GM19035 (cell line): ENCODE measurements around the gene TMEM269.

ENCODE experiments used
- ATAC-seq: cut with Tn5 transposase; IDR thresholded peaks from one replicate; pipeline ENCODE4 v1.9.1; 2021; ENCODE audit not compliant: unreplicated experiment

The TMEM269 gene, protein sequence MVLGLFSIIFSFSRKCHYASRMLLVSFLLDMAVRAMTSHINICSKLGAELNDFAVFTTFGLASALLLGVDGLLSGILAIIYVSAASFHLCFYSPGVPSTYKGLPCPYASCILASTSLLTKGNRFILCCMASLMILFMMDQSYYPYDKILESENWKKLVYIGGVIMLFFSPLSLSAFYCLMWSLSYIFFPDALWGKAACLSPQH

GRCh38 chr1:42784946-42785693 lies at the start of gene TMEM269:
TMEM269 (plus strand) TSS chr1:42784991; CDS start chr1:42789894, 4,903 bp downstream.
- ATAC-seq = no peak

DNA sequence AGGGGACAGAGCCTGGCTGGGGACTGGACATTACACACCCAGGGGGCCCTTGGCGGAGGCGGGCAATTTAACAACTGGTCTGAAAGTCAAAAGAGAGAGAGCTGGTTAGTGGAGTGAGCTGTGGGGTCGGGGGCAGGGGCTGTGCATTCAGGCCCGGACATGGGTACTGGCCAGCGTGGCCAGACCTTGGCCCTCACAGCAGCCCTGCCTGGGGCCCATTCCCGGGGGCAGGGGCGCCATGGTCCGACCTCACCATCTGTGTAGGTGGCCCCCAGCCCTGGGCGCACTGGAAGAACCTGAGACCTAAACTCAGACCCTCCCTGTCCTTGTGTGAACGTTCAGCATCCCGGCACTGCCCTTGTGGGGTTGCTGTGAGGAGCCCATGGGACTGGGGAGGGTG lies 49.7 kb upstream of the TMEM269 start:
- no peak for ATAC-seq

GRCh38 chr1:42735477-42736105 lies 49.2 kb upstream of the TMEM269 start:
- no peak for ATAC-seq

DNA sequence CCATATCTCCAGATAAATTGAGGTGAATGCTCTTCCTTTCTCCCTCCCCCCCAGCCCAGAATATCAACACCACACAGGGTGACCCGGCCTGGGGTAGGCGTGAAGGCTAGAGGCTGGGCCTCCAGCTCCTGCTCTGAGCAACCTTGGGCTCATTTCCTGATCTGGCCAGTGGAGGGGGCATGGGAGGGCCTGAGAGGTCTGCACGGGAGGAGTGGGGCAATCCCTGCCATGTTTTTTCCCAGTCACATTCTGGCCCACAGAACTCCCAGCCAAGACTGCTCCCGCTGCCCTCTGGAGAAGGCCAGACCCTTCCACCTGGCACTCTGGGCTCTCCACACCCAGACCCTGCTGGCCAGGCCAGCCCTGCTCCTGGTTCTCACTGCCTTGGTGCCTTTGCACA lies 48.6 kb upstream of the TMEM269 start:
- no peak for ATAC-seq

GRCh38 chr1:42736571-42737200 lies 48.1 kb upstream of the TMEM269 start:
- no peak for ATAC-seq

DNA sequence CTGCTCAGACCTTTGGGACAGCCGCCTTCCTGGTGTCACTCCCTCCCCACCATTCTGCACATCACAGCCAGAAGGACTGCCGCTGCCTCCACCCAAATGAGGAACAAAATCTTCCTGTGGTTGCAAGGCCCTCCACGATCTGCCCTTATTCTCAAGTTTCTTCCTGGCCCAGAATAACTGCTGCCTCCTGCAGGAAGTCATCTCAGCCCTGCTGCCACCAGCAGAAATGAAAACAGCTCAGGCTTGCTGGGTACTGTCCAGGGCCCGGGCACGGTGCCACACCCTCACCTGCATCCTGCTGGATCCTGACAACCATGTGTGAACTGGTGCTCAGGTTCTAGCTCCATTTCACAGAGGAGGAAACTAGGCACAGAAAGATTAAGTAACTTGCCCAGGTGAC lies 47.5 kb upstream of the TMEM269 start:
- ATAC-seq = no peak

- no peak for ATAC-seq
Observed at GRCh38 chr1:42737986-42738677, 46.7 kb upstream of the TMEM269 start.

DNA sequence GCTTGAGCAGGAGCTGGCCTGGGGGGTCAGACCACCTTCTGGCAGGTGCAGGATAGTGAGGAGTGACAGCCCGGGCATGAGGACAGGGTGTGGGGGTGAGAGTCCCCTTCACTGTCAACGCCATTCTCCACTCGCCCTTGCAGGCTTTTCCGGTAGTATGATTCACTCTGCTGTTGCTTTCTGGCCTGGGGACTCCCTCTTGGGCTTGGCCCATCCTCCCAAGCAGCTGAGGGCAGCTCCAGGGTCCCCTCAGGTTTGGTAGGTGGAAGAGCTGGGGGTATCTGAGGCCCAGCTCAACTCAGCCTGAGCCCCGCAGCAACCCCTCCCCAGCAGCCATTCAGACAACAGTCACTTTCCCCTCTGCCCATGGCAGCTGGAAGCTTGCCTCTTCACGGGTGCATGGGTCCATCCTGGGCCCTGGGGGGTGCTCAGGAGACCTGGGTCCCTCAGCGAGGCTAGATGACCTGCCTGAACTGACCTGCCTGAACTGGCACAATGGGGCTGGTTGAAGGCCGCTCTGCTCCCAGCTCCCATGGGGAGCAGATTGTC lies 46.0 kb upstream of the TMEM269 start:
- no peak for ATAC-seq

GRCh38 chr1:42739753-42740700 lies 44.8 kb upstream of the TMEM269 start, which contains the start of gene CLDN19:
CLDN19 (minus strand) TSS chr1:42740236; CDS start chr1:42740063, 173 bp downstream.
- ATAC-seq = no peak

DNA sequence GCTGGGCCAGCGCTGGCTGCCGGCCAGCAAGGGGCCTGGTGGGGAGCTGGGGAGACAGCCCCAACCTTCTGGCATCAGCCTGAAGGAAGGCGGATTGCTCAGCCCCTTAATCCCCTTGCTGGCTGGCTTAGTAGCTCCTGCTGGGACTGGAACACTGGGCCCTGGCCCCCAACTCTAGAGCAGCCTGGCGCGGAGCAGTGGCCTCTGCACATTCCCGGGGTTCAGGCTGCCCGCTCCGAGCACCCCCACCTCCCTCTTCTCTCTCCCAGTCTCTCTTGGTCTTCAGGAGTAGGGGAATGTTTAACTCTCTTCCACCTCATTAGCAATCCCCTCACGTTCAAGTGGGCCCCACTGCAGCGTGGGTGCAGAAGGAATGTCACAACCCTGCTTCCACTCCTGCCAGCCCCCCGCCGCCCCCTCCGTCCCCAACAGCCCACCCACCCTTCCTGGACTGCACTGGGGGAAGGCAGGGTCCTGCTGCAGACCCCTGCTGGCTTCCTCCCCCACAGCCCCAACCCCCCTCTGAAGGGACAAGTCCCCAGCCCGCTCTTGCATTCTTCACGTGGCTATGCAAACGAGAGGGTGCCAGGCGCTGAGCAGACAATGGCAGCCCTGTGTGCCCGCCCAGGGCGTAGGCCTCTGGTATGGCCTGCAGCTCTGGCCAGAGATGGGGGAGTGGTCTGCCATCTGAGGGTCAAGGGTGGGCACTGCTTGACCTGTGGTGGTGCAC lies 43.8 kb upstream of the TMEM269 start:
- ATAC-seq = no peak

DNA sequence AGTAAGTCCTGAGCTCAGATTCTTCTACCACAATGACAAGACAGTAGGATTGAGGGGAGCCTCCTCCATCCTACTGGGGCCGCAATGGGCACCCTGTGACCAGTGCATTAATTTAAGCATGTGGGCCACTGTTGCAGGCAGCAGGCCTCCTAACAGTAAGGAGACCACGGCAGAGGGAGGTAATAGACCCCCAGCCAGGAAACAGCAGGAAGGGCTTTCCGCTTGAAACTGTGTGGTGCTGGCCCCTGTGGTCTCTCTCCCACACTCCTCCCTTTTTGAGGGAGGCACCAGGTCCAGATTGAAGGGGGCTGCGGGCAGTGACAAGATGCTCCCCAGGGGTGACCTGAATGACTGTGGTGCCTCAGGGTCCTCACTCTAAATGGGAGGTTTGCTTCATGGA lies 43.1 kb upstream of the TMEM269 start:
- ATAC-seq = no peak

DNA sequence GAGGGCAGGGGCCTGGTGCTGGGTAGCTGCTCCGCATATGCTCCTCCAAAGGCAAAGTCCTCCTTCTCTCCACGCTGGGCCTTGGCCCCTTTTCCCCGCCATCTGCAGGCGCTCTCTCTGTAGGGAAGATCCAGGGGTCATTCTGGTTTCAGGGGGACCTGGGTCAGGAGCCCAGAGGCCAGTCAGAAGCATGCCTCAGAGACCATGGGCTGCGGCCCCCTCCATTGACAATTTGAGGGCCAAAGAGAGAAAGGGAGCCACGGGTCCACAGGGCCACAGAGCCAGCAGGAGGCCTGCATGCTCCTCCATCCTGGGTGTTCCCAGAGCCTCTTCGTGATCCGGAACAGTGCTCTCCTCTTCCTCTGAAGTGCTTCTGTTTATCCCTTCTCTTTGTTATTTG lies 42.6 kb upstream of the TMEM269 start:
- no peak for ATAC-seq

DNA sequence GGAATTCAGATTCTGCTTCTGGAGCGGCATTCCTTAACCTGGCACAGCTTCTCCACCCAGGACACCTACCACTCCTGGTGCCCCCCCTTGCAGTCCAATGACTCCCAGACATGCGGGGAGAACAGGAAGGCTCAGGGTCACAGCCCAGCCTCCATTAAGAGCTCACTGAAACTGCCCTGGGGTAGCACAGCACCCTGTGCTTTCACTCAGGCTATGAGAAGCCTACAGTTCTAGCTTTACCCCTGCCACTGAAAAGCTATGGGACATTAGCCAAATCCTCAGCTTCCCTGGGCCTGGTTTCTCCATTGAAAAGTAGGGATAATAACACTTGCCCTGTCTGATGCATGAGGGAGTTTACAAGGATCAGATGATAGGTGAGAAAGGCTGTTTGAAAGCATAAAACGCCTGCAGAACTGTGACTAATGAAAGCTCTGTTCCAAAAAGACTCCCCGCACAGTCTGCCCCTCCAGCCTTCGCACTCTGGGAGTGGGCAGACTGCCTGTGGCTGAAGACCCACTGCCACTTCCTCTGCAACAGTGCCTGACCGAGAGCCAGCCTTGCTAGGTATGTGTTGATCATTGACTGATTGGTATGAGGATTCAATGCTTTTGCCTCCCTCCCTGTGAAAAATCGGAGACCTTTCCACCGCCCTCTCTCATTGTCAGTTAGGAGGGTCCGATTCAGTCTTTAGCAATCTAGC lies 42.0 kb upstream of the TMEM269 start:
- ATAC-seq = no peak

DNA sequence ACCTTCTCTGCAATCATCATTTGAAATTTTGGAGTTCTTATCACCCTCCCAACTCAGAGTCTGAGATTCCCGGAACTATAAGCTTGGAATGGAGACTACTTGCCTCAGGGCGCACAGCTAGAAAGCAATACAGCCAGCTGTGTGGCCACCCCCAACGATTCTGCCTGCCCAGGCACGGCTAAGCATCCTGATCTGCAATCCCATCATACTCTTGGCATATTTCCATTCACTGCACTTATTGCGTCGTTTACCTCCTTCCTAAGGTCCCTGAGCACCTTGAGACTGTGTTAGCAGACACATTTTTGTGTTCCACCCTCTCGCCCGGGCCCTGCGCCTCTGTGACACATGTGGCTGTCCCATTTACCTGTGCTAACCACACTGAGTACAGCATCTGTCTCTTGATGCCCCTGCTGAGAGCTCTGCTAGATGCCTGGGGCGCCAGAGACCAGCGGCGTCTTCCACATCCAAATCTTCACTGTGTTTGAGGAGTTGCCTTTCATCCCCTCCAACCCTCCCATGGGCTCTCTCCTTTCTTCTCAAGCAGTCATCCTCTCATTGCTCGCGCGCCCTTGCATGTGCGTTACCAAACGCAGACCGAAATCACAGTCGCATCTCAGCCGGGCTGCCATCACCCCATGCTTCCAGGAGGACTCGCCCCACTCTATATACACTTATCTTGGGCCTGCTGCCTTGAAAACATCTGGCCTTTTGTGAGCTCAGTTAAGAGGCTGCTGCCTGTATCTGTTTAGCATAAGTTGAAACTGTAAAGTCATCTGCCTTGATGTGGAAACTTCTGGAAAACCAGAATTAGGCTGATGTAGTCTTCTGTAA lies 41.3 kb upstream of the TMEM269 start:
- ATAC-seq = no peak

DNA sequence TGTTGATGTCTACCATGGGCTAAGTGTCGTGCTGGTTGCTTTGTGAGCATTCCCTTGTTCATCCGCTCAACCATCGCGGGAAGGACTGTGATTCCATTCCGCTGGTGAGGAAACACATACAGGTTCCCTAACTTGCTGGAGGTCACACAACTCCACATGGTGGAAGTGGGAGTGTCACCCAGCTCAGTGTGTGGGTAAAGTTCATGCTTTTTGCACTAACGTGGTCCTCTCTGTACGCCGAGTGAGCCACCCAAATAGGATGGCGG lies 40.7 kb upstream of the TMEM269 start:
- no peak for ATAC-seq

DNA sequence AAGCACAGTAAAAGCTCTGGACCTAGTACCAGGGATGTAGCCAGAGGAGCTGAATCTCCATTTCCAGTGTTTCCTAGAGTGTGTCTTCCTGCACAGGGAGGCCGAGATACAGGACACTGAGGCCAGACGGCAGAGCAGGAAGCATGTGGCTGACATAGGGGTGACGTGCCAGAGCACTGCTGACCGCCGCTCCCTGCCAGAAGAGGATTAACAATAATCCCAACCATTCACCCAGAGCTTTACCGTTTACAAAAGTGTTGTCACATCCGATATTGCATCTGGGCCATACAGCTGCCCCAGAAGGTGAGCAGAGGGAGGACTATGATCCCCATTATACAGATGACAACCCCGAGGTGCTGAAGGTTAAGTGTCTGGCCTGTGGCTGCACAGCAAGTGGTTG lies 38.9 kb upstream of the TMEM269 start:
- ATAC-seq = no peak

DNA sequence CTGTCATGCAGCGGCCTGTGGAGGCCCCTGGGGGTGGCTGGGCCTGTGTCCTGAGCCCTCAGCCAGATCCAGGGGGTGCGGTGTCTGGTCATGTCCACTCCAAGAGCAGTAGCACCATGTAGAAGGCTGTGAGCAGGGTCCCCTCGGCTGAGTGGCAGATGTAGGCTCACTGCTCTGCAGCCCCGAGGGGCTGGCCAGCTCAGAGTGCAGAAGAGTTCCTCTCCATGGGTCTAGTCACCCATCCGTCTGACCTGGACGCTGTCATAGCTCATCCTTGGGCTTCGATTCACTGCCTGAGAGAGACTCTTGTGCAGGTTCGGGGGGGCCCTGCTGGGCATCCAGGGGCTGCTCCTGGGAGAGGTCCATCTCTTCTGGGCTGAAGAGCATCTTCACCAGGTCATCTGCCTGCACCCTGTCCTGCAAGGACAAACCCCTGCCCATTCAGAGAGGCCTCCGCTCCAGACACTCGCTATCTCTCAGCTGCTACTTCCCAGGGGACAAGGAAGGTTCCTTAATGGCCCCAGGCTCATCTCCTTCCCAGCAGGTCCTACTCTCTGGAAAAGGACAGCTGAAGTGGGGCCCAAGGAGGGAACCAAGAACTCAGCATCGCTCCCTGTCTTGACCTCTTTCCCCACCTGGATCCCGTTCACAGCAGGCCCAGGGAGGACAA lies 38.2 kb upstream of the TMEM269 start:
- no peak for ATAC-seq
